NB4 (cell line): ENCODE data around the gene IL2RA.

ENCODE experiments used
- MYC ChIP-seq: IDR thresholded peaks from 2 replicates; pipeline ENCODE4 v1.6.1; 2011; ENCODE audit warnings: low read depth, low read length
- TF ChIP-seq, protein P1 (sequence below): IDR thresholded peaks from 2 replicates; pipeline ENCODE4 v1.6.1; 2011; ENCODE audit warnings: low read depth, low read length
- TF ChIP-seq, protein P2 (sequence below): IDR thresholded peaks from one replicate; pipeline ENCODE4 v1.5.1; 2012; ENCODE audit warnings: low read depth, low read length

DNA sequence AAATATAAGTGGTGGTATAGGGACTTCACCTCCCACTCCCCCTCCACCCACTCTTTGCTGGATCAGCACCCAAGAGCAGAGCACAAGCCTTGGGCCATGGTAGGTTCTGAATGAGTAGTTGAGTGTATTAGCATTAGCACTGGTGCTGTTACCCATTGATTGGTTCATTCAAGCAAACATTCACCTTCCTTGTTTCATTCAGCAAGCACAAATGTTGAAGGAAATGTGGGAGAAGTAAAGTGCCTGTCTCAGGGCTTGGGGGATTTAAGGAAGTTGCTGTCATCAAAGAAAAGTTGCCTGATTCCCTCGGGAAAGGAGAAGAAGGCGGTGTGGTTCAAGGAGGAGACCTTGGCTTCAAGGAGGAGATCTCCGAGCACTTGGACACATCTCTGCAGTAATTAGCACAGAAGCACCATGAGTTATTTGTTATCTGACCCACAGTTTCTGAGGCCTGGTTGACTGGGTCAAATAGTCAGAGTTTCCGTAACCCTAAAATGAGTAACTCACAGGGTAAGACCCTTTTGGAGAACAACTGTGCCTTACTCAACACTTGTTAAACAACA is 17.3 kb downstream of the IL2RA start:
- TF ChIP-seq, protein P1, sequence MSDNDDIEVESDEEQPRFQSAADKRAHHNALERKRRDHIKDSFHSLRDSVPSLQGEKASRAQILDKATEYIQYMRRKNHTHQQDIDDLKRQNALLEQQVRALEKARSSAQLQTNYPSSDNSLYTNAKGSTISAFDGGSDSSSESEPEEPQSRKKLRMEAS = no peak
- TF ChIP-seq MYC = no peak
- TF ChIP-seq, protein P2, sequence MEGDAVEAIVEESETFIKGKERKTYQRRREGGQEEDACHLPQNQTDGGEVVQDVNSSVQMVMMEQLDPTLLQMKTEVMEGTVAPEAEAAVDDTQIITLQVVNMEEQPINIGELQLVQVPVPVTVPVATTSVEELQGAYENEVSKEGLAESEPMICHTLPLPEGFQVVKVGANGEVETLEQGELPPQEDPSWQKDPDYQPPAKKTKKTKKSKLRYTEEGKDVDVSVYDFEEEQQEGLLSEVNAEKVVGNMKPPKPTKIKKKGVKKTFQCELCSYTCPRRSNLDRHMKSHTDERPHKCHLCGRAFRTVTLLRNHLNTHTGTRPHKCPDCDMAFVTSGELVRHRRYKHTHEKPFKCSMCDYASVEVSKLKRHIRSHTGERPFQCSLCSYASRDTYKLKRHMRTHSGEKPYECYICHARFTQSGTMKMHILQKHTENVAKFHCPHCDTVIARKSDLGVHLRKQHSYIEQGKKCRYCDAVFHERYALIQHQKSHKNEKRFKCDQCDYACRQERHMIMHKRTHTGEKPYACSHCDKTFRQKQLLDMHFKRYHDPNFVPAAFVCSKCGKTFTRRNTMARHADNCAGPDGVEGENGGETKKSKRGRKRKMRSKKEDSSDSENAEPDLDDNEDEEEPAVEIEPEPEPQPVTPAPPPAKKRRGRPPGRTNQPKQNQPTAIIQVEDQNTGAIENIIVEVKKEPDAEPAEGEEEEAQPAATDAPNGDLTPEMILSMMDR = no peak
